Transverse colon (tissue), 4 donors: ENCODE results near the gene RCBTB1. TPM values are rescaled to one million over a fixed set of nuclear protein-coding genes. Genes with fewer than 3 reads are reported as not detected.
"Not testable (repeated sequence)": the region's sequence is repeated elsewhere in the genome, so short reads cannot be mapped to it uniquely, and the experiment has no call there.

ENCODE experiments used
- DNase-seq: peaks from one replicate; pipeline ENCODE4 v3.0.0-alpha.2; 2019
- H3K27ac ChIP-seq, 4 donors: fragments of 200-600 bp; sonication (generic); 2 replicates each; pipeline ENCODE4 v1.5.1; 2016 to 2018; ENCODE audit warnings: inconsistent platforms in 4 of 4
- H3K27me3 ChIP-seq: fragments of 200-600 bp; sonication (generic); 2 replicates; pipeline ENCODE4 v1.5.1; 2017; ENCODE audit warnings: inconsistent platforms
- H3K36me3 ChIP-seq, 4 donors: fragments of 200-600 bp; sonication (generic); 2 replicates each; pipeline ENCODE4 v1.5.1; 2017 to 2019; ENCODE audit warnings: inconsistent platforms in 4 of 4
- H3K4me1 ChIP-seq, 4 donors: fragments of 200-600 bp; sonication (generic); 2 replicates each; pipeline ENCODE4 v1.5.1; 2017 to 2020; ENCODE audit warnings: inconsistent platforms in 4 of 4
- H3K4me3 ChIP-seq, 4 donors: fragments of 200-600 bp; sonication (generic); 1 replicate in 1 of 4; 2 replicates in 3 of 4; pipeline versions ENCODE4 v1.5.1 to v1.6.1; 2017 to 2019; ENCODE audit warnings: inconsistent platforms in 4 of 4
- H3K9me3 ChIP-seq, 2 donors: fragments of 200-600 bp; sonication (generic); 2 replicates each; pipeline ENCODE4 v1.5.1; 2017 to 2019; ENCODE audit warnings: inconsistent platforms in 2 of 2
- EP300 ChIP-seq: sonication (generic); formaldehyde crosslinking; IDR thresholded peaks from one replicate; pipeline ENCODE4 v1.6.1; 2017; ENCODE audit warnings: antibody characterized with exemption, low read depth
- POLR2A ChIP-seq: fragments of 450-650 bp; IDR thresholded peaks from one replicate; pipeline ENCODE4 v1.6.1; 2016; ENCODE audit warnings: antibody characterized with exemption, mild to moderate bottlenecking, moderate library complexity
- POLR2AphosphoS5 ChIP-seq, 3 donors: sonication (generic); formaldehyde crosslinking; IDR thresholded peaks; one replicate each; pipeline ENCODE4 v1.6.1; 2016; ENCODE audit warnings: antibody characterized with exemption in 3 of 3
- WGBS, 2 donors: methylation state at CpG; one replicate each; pipeline ENCODE4 v1.1.5; 2018; ENCODE audit warnings: low coverage in 1 of 2; 5-methylcytosine and 5-hydroxymethylcytosine counted together
- in situ Hi-C, 4 donors: fragments of 200-750 bp; cut with MboI; loops; one replicate each; pipeline versions ENCODE4 v1.15.0 to v1.15.1; 2017; ENCODE audit warnings: low sequenced_read_pairs in 3 of 4, low pct_ligation_motif_present in 1 of 4, low pct_unique_long_range_greater_than_20kb in 1 of 4
- intact Hi-C: fragments of 100-400 bp; cut with DNase I; formaldehyde crosslinking; loops from one replicate; pipeline ENCODE4 v1.15.1; 2023; ENCODE audit warnings: low total_unique reads
- total RNA-seq, 4 donors: library from RNA; depleted of rRNA; stranded (reverse); fragments of >200 nt; gene quantifications; one replicate each; pipeline ENCODE4 v1.1.0, GENCODE V29; 2016
- TF ChIP-seq, protein P1 (sequence below), 5 experiments: fragments of 200-600 bp in 3 of 5; fragments of 450-650 bp in 2 of 5; sonication (generic) in 3 of 5; IDR thresholded peaks; 1 replicate in 2 of 5; 2 replicates in 3 of 5; pipeline ENCODE4 v1.5.1; 2016 to 2017; ENCODE audit warnings: antibody characterized with exemption in 5 of 5, inconsistent platforms in 3 of 5, mild to moderate bottlenecking in 2 of 5, moderate library complexity in 1 of 5

Gene RCBTB1
- total RNA-seq, 4 donors from 2014 or later = 4.9 to 10.4 (median 7.7) TPM

DNA sequence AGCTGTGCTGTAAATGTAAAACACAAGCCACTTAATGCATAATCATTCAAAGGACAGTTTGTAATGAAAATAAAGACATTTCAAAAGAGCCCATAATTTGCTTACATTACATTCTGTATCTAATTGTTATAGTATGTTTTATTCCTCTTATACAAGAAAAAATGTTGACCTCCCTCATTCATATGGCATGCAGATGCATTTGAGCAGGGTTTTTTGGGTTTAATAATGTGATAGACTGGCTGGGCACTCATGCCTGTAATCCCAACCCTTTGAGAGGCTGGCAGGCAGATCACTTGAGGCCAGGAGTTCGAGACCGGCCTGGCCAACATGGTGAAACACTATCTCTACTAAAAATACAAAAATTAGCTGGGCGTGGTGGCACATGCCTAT lies 31.3 kb upstream of the RCBTB1 start:
- Histone ChIP-seq H3K36me3 (no peaks in the 10 kb centered on the region), H3K27me3 (no peaks in the 10 kb centered on the region), H3K4me1 (no peaks in the 10 kb centered on the region), H3K9me3 (no peaks in the 10 kb centered on the region), H3K27ac (no peak overlapping the region), H3K4me3 (no peak overlapping the region)
- no peak for DNase-seq
- in situ Hi-C loops (loop anchor here in 1 of 4 donors (25.0 kb wide), 1 partner anchor 329 kb away; no protein-coding TSS in a partner anchor), intact Hi-C loops (no loop called here)
- TF ChIP-seq EP300 = no peak
- TF ChIP-seq POLR2AphosphoS5 (IDR thresholded peaks at IDR 0.05) = no peak
- TF ChIP-seq POLR2A = no peak
- TF ChIP-seq, protein P1, sequence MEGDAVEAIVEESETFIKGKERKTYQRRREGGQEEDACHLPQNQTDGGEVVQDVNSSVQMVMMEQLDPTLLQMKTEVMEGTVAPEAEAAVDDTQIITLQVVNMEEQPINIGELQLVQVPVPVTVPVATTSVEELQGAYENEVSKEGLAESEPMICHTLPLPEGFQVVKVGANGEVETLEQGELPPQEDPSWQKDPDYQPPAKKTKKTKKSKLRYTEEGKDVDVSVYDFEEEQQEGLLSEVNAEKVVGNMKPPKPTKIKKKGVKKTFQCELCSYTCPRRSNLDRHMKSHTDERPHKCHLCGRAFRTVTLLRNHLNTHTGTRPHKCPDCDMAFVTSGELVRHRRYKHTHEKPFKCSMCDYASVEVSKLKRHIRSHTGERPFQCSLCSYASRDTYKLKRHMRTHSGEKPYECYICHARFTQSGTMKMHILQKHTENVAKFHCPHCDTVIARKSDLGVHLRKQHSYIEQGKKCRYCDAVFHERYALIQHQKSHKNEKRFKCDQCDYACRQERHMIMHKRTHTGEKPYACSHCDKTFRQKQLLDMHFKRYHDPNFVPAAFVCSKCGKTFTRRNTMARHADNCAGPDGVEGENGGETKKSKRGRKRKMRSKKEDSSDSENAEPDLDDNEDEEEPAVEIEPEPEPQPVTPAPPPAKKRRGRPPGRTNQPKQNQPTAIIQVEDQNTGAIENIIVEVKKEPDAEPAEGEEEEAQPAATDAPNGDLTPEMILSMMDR (IDR thresholded peaks at IDR 0.05) = no peak
- 95% methylated on average over 3 of the region's 3 CpGs; no CpG with 5 or more reads in 1 of the 2 donors for WGBS, 2 donors

DNA sequence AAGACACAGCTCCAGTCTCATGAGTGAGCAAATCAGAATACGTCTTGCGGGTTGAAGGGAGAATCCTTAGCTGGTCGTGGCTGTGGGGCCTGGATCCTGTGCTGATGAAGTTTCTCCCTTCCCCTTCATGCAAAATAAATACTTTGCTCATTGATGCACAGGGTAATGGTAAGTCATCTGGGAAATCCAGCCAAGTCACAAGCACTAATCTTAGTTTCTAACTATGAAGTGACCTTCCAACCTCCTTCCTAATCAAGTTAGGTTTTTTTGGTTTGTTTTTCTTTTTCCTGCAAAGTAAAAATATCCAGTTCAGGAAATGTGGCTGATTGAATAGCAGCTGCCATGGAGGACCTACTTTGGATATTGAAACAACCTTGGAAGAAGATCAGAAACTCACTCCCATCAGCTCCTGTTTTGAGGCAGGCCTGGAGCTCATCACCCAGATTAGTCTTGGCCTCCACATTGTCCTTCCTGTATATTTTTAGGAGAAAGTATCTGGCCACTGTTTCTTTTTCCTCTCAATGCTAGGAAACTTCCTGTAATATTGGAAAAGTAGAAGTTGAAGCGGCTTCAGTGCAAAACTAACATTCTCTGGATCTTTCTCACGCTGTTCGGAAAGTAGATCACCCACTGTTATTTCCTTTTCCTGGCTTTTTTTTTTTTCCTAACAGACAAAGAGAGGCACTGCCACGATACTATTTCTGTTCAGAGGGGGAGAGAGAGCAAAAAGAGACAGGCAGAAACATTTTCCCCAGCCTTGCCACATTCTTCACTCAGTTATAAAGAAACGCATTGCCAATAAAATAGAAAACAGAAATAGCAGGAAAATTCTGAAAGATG lies 30.7 kb upstream of the RCBTB1 start:
- no peaks in the 10 kb centered on the region for H3K36me3 ChIP-seq
- no peaks in the 10 kb centered on the region for H3K27me3 ChIP-seq
- intact Hi-C loops = no loop called here
- TF ChIP-seq POLR2AphosphoS5 (IDR thresholded peaks at IDR 0.05) = no peak
- TF ChIP-seq, protein P1 (IDR thresholded peaks at IDR 0.05) = no peak
- no peak for TF ChIP-seq POLR2A
- TF ChIP-seq EP300 = no peak
- no peaks in the 10 kb centered on the region for H3K4me1 ChIP-seq
- in situ Hi-C loops = loop anchor here in 1 of 4 donors (25.0 kb wide), 1 partner anchor 329 kb away; no protein-coding TSS in a partner anchor
- H3K27ac ChIP-seq = no peak overlapping the region
- H3K4me3 ChIP-seq = no peak overlapping the region
- WGBS, 2 donors = 56 to 78% methylated on average over 8 of the region's 8 CpGs
- no peaks in the 10 kb centered on the region for H3K9me3 ChIP-seq
- DNase-seq = no peak

DNA sequence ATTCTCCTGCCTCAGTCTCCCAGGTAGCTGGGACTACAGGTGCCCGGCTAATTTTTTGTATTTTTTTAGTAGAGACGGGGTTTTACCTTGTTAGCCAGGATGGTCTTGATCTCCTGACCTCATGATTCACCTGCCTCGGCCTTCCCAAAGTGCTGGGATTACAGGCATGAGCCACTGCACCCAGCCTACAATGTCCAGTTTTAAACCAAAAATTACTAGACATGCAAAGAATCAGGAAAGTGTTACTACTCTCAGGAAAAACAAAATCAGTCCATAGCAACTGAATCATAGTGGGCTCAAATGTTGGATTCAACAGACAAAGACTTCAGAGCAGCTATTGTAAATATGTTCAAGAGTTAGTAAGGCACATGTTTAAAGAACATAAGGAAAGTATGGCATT lies 26.7 kb upstream of the RCBTB1 start:
- H3K36me3 ChIP-seq, H3K4me1 ChIP-seq, intact Hi-C loops, H3K4me3 ChIP-seq, DNase-seq, H3K9me3 ChIP-seq, H3K27me3 ChIP-seq, H3K27ac ChIP-seq: not testable (repeated sequence)
- WGBS, 2 donors = 95 to 100% methylated on average over 1 to 3 of the region's 3 CpGs
- in situ Hi-C loops = loop anchor here in 1 of 4 donors (25.0 kb wide), 1 partner anchor 325 kb away; no protein-coding TSS in a partner anchor

DNA sequence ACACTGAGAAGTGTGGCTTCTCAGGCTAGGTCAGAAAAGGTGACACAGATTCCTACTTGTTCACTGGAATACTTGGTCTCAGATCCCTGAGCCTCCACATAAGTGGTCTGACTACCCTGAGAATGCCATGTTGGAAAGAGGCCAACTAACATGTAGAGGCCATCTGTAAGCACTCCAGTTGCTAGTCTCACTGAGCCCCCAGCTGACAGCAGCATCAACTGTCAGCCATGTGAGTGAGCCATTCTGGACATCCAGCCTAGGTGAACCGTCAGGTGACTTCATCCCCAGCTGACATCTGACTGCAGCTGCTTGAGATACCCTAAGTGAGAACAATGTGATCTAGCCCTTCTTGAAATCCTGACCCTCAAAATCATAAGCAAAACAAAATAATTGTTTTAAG lies 24.8 kb upstream of the RCBTB1 start:
- no peak for DNase-seq
- Histone ChIP-seq H3K9me3 (no peaks in the 10 kb centered on the region), H3K27me3 (no peaks in the 10 kb centered on the region), H3K36me3 (no peaks in the 10 kb centered on the region), H3K4me1 (peaks cover 0 to 5% (median 0%) of the 10 kb centered on the region in 4 donors), H3K27ac (no peak overlapping the region), H3K4me3 (no peak overlapping the region)
- intact Hi-C loops (no loop called here), in situ Hi-C loops (loop anchor here in 1 of 4 donors (25.0 kb wide), 1 partner anchor 323 kb away; no protein-coding TSS in a partner anchor)
- WGBS, 2 donors = 83 to 90% methylated on average over 1 of the region's 1 CpG
- TF ChIP-seq, protein P1 (IDR thresholded peaks at IDR 0.05) = no peak
- TF ChIP-seq POLR2A (no peak), POLR2AphosphoS5 (IDR thresholded peaks at IDR 0.05) (no peak), EP300 (no peak)
